ACHN (cell line): Measurements from ENCODE around the gene CSF1R.

Experiments
- DNase-seq: peaks from one replicate; pipeline ENCODE4 v3.0.0-alpha.2; 2015
- in situ Hi-C: cut with HindIII; loops from 2 replicates; pipeline ENCODE4 v1.10.0; 2017; ENCODE audit warnings: low sequenced_read_pairs, low pct_ligation_motif_present, low pct_unique_long_range_greater_than_20kb

CSF1R gene

DNA sequence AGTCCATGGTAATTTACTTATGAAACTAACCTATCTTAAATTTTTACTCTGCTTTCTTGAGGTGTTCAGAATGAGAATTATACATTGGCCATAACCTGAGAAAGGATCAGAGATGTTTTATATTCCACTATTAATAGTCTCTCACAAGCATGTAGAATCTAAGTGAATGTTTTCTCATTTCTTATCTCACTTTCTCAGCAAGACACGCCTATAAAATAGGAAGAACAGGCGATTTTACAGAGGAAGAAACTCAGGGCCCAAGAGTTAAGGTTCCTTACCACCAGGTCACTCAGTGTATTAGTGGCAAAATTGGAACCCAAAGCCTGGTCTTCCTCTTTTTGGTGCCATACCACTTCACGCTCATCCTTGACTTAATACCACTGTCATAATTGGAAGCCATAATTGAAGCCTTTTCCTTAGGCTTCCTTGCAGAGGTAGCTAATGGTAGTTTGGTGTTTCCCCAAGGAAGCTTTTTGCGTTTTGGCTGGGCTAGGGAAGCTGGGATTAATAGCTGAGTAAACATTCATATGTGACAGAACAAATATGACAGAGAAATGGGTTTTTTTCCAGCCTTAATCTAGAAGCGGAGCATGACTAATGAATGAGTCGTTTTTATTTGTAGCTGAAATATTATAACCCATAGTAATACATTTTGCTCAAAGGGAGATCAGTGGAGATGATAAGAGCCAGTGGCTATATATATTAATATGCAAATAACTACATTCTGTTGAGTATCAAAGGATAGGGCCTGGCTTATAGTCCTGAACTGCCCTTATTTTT lies 68.9 kb downstream of the CSF1R start:
- in situ Hi-C loops, result no loop called here
- DNase-seq, result no peak

DNA sequence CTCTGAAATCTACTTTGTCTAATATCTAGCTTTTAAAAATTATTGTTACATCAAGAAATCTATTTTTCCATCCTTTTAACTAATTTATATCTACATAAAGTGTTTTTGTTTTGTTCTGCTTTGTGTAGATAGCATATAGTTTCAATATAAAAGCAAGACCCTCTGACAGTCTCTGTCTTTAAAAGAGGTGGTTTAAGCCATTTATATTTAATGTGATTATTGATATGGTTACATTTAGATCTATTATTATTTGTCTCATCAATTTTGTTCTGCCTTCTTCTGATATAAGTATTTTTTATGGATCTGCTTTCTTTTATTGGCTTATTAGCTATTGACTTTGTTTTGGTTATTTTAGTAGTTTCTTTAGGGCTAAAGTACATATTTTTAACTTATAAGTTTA lies 69.8 kb downstream of the CSF1R start:
- in situ Hi-C loops, result no loop called here
- DNase-seq, result no peak

- in situ Hi-C loops, result no loop called here
- DNase-seq, result no peak
Measured at GRCh38 chr5:150015415-150015814, 70.9 kb downstream of the CSF1R start.

DNA sequence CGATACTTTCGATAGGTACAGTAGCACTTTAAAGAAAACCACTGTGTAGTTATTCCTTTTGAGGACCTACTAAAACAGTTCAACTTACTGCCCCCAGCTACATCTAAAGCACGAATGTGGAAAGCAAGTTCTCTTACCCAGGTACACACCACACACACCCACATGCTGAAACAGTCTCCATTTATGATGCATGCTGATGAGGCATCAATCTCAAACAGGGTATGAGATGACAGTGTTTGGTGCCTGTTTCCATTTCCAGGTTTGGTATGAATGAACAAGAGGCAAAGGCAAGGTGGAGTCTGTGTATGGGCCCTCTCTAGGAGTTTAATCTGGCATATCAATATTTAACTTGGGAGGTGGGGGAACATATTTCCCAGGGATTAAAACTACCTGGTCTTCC lies 71.9 kb downstream of the CSF1R start:
- in situ Hi-C loops, result no loop called here

DNA sequence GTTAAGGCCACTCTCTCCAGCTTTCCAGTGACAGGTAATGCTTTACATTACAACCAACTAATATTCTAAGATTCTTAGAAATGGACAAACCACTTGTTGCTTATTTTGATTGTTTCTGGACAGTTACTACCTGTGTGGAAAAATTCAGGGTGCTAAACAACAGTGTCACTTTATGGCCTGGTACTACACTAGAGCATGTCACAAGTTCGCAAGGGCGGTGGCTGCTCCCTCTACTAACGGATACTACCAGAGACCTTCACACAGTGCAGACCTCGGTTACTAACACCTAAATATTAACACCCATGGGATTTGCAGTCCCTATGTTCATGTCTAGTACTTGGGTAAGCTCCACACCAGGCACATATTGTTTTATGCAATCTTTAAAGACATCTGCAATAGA lies 72.4 kb downstream of the CSF1R start:
- in situ Hi-C loops, result no loop called here
- no peak for DNase-seq

More for the DNA sequence above, 71.9 kb downstream of the CSF1R start:
- DNase-seq, result no peak

DNA sequence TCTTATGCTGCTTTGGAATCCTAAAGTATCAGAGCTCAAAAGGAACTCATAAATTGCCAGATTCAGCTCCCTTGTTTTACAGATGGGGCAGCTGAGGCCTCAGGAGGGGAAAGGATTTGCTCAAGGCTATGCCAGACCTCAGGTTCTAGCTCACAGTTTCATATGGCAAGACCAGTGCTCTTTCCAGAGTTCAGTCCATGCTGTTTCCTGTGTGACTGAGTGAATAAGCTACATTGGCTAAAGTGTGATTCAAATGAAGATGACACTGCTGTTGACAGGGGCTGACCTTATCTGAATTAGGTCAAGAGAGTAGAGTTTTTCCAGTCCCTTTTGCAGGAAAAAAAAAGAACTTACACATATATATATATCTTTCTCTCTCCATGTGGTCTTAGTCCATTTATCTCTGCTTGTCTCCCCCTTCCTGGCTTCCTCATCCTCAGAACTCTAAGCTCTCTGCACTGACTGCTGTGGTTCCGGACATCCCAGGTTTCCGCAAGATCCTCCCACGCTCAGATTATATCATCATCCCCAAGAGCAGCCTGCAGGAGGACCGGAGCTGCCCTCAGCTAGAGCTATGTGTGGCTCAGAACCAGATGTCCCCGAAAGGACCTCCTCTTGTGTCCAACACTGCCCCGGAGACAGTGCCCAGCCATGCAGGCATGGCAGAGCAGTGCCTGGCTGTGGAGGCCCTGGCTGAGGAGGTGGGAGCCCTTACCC lies 76.5 kb downstream of the CSF1R start:
- no peak for DNase-seq
- in situ Hi-C loops, result no loop called here

DNA sequence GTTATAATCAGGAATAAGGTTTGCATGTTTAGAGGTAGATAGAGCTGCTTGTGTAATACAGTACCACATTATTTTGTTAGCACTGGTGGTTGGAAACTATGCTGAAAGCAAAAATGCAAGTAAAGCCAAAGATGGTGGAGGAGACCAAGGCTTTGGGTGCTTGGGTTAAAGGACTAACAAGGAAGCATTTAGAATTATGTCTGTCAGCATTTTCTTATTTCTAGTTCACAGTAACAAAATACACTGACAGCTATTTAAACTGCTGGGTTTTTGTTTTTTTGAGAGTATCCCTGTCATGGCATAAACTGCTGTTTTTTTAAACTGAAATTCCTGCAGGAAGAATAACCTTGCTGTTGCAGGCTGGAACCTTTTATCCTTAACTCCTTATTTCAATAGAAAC lies 79.3 kb downstream of the CSF1R start:
- DNase-seq, result no peak
- in situ Hi-C loops, result no loop called here

- DNase-seq, result no peak
- in situ Hi-C loops, result no loop called here
Measured at GRCh38 chr5:150006318-150006717, 80.0 kb downstream of the CSF1R start.
